ENCODE measurements around the gene RNF13.

- no peak for TF ChIP-seq CTCF (IDR thresholded peaks at IDR 0.05)
- TF ChIP-seq EZH2 (IDR thresholded peaks at IDR 0.05; ENCODE audit: borderline replicate concordance, insufficient read depth, low read depth, low read length, poor library complexity, severe bottlenecking): no peak
Observed at GRCh38 chr3:149768704-149769103, 44.3 kb upstream of the RNF13 start.
